ENCODE data around the gene GABRB3.

The GABRB3 gene

GRCh38 chr15:26561130-26561529, 211.7 kb downstream of the GABRB3 start:
- TF ChIP-seq, protein P1, sequence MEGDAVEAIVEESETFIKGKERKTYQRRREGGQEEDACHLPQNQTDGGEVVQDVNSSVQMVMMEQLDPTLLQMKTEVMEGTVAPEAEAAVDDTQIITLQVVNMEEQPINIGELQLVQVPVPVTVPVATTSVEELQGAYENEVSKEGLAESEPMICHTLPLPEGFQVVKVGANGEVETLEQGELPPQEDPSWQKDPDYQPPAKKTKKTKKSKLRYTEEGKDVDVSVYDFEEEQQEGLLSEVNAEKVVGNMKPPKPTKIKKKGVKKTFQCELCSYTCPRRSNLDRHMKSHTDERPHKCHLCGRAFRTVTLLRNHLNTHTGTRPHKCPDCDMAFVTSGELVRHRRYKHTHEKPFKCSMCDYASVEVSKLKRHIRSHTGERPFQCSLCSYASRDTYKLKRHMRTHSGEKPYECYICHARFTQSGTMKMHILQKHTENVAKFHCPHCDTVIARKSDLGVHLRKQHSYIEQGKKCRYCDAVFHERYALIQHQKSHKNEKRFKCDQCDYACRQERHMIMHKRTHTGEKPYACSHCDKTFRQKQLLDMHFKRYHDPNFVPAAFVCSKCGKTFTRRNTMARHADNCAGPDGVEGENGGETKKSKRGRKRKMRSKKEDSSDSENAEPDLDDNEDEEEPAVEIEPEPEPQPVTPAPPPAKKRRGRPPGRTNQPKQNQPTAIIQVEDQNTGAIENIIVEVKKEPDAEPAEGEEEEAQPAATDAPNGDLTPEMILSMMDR (IDR thresholded peaks at IDR 0.05; ENCODE audit: low read depth, low read length) = no peak

GRCh38 chr15:26555898-26556297, 217.0 kb downstream of the GABRB3 start:
- DNase-seq (ENCODE audit: low read depth in 2 of 2) = no peak
- no peak overlapping the region for H3K4me3 ChIP-seq (replicated peaks in 1 of 2; ENCODE audit: low read depth in 2 of 2, low read length in 2 of 2)
- TF ChIP-seq, protein P1 (IDR thresholded peaks at IDR 0.05; ENCODE audit: low read depth, low read length) = no peak

More at GRCh38 chr15:26561130-26561529, 211.7 kb downstream of the GABRB3 start:
- no peak overlapping the region for H3K4me3 ChIP-seq (replicated peaks in 1 of 2; ENCODE audit: low read depth in 2 of 2, low read length in 2 of 2)
- no peak for DNase-seq (ENCODE audit: low read depth in 2 of 2)

DNA sequence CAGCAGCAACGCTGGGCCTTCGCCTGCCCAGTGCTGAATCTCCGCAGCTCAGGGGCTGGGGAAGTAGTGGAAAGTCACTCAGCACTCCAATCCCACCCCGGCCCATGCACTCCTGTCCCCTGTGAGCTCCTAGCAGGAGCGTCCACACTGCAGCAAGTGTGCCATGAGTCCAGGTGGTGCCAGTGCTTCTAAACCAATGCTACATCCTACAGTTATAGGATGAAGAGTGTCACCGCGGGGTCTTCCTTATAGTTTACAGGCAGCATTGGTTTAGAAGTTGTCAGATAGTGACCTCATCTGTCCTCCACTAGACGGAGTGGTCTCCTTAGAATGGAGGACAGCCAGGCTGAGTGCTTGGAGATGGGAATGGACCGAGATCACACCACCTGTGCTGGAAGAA, 221.4 kb downstream of the GABRB3 start:
- TF ChIP-seq, protein P1 (IDR thresholded peaks at IDR 0.05; ENCODE audit: low read depth, low read length) = no peak
- no peak for DNase-seq (ENCODE audit: low read depth in 2 of 2)

GRCh38 chr15:26550880-26551279, 222.0 kb downstream of the GABRB3 start:
- no peak overlapping the region for H3K4me3 ChIP-seq (replicated peaks in 1 of 2; ENCODE audit: low read depth in 2 of 2, low read length in 2 of 2)
- TF ChIP-seq, protein P1 (IDR thresholded peaks at IDR 0.05; ENCODE audit: low read depth, low read length) = no peak
- no peak for DNase-seq (ENCODE audit: low read depth in 2 of 2)

More for the DNA sequence above, 221.4 kb downstream of the GABRB3 start:
- H3K4me3 ChIP-seq (replicated peaks in 1 of 2; ENCODE audit: low read depth in 2 of 2, low read length in 2 of 2) = no peak overlapping the region

- no peak for DNase-seq (ENCODE audit: low read depth in 2 of 2)
- TF ChIP-seq, protein P1 (IDR thresholded peaks at IDR 0.05; ENCODE audit: low read depth, low read length) = no peak
- H3K4me3 ChIP-seq (replicated peaks in 1 of 2; ENCODE audit: low read depth in 2 of 2, low read length in 2 of 2) = no peak overlapping the region
These were observed 235.2 kb downstream of the GABRB3 start for GRCh38 chr15:26537663-26538062.

- no peak overlapping the region for H3K4me3 ChIP-seq (replicated peaks in 1 of 2; ENCODE audit: low read depth in 2 of 2, low read length in 2 of 2)
- TF ChIP-seq, protein P1 (IDR thresholded peaks at IDR 0.05; ENCODE audit: low read depth, low read length) = no peak
- DNase-seq (ENCODE audit: low read depth in 2 of 2) = no peak
These were observed 241.4 kb downstream of the GABRB3 start for GRCh38 chr15:26531489-26531888.

GRCh38 chr15:26525096-26525495, 247.8 kb downstream of the GABRB3 start:
- TF ChIP-seq, protein P1 (IDR thresholded peaks at IDR 0.05; ENCODE audit: low read depth, low read length) = no peak
- H3K4me3 ChIP-seq (replicated peaks in 1 of 2; ENCODE audit: low read depth in 2 of 2, low read length in 2 of 2) = no peak overlapping the region
- DNase-seq (ENCODE audit: low read depth in 2 of 2) = no peak

Data from cardiac fibroblast (primary cell).